HG02885 (cell line): ENCODE data around the gene SMPD4.
"Not testable (repeated sequence)": the region's sequence is repeated elsewhere in the genome, so short reads cannot be mapped to it uniquely, and the experiment has no call there.

ENCODE experiments used
- ATAC-seq: cut with Tn5 transposase; IDR thresholded peaks from one replicate; pipeline ENCODE4 v1.9.1; 2021; ENCODE audit warnings: mild to moderate bottlenecking; ENCODE audit not compliant: unreplicated experiment, poor library complexity

The SMPD4 gene

GRCh38 chr2:130160131-130160530 is 21.3 kb downstream of the SMPD4 start:
- no peak for ATAC-seq

DNA sequence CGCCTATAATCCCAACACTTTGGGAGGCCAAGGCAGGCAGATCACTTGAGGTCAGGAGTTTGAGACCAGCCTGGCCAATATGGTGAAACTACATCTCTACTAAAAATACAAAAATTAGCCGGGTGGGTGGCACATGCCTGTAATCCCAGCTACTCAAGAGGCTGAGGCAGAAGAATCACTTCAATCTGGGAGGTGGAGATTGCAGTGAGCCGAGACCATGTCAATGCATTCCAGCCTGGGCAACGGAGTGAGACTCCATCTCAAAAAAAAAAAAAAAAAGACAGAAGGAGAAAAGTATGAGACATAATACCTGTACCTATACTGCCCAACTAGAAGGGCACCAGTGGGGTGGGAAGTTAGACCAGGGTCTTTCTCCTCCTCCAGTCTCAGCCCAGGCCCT is 22.0 kb downstream of the SMPD4 start:
- ATAC-seq: not testable (repeated sequence)

- no peak for ATAC-seq
Observed at GRCh38 chr2:130158631-130159030, 22.8 kb downstream of the SMPD4 start.

DNA sequence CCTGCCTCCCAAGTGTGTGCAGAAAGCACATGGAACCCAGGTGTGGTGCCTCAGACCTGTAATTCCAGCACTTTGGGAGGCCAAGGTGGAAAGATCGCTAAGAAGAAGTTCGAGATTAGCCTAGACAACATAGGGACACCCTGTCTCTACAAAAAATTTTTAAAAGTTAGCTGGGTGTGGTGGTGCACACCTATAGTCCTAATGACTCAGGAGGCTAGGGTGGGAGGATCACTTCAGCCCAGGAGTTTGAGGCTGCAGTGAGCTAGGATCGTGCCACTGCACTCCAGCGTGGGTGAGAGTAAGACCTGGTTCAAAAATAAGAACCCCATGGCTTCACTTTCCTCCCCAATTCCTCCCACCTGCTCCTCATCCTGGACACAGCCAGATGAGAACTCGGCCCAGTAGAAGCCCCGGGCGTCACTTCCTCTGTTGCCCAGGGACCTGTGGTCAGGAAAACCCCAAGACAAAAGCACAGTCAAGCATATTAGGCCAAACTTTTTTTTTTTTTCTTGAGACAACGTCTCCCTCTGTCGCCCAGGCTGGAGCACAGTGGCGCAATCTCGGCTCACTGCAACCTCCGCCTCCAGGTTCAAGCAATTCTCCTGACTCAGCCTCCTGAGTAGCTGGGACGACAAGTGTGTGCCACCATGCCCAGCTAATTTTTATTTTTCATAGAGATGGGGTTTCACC is 23.4 kb downstream of the SMPD4 start:
- ATAC-seq: peak; percentile 85

GRCh38 chr2:130157354-130157753 is 24.0 kb downstream of the SMPD4 start:
- peak; percentile 28 for ATAC-seq

- ATAC-seq: no peak
Observed at GRCh38 chr2:130156624-130157004, 24.8 kb downstream of the SMPD4 start.

- ATAC-seq: not testable (repeated sequence)
Observed at GRCh38 chr2:130155956-130156623, 25.3 kb downstream of the SMPD4 start.

DNA sequence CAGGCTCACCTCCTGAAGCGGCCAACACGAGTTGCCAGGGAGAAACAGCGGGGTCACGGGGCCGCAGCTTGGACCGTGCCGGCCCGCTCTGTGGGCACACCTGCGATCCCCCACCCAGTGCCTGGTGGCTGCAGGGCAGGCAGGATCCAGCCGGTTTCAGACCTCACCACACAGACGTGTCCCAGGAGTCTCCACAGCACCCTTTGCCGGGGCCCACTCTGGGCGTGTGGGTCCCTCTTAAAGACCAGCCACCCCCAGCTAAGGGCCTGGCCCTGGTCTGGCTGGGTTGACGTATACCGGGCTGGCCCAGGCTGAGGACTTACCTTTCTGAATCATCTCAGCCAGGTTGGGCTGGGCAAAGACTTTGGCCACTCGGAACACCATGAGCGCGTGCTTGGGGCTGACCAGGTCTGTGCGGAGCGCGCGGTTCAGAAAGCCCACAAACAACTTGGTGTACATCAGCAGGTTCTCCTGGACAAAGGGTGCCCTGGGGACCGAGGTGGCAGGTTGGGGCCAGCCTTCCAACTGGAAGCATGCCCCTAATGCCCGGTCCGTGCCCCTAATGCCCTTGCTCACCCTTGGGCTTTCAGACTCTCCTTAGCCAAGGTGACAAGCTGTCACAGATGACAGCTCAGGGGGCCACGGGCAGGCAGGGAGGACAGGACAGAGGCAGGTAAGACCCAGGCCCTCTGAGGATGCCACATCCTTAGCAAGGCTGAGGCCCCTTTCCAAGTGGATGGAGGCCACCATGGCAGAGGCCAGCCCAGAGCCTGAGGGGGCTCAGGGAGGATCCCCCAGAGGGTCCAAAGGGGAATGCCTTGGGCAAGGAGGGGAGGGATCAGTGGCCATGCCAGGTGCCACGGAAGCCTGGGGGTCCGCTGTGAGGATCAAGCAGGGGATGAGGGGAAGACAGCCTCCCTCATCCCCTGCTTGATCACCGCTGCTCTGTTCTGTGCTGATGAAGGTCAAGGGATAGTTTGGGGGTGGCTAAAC is 26.3 kb downstream of the SMPD4 start:
- ATAC-seq: no peak

GRCh38 chr2:130154423-130154770 is 27.0 kb downstream of the SMPD4 start:
- not testable (repeated sequence) for ATAC-seq

DNA sequence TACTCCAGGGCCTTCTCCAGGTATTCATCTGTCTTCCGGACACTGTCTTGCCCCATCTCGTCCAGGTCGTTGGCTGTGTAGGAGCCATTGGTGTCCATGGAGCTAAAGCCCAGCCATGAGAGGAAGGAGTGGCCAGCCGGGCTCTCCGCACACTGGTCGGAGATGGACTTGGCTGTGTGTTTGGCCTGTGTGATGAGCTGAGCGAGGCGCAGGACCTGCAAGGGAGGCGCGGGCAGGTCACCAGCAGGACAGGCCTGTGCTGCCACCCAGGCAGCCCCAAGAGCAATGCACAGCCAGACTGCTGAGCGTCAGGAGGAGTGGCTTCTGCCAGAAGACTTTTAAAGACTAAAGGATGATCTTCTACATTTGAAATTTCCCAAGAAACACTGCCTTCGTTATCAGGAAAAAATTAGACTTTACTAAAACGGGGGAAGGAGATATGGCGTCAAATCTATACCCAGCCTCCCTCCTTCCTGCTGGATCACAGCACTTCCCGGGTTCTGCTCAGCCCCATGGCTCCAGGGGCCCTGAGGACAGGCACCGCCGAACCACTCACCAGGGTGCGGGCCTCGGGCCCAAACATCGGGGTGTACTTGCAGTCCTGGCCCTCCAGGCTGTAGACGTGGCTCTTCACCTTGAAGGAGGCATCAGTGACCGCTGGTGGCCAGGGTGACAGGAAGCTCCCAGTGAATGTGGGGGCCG is 27.5 kb downstream of the SMPD4 start:
- ATAC-seq: not testable (repeated sequence)

DNA sequence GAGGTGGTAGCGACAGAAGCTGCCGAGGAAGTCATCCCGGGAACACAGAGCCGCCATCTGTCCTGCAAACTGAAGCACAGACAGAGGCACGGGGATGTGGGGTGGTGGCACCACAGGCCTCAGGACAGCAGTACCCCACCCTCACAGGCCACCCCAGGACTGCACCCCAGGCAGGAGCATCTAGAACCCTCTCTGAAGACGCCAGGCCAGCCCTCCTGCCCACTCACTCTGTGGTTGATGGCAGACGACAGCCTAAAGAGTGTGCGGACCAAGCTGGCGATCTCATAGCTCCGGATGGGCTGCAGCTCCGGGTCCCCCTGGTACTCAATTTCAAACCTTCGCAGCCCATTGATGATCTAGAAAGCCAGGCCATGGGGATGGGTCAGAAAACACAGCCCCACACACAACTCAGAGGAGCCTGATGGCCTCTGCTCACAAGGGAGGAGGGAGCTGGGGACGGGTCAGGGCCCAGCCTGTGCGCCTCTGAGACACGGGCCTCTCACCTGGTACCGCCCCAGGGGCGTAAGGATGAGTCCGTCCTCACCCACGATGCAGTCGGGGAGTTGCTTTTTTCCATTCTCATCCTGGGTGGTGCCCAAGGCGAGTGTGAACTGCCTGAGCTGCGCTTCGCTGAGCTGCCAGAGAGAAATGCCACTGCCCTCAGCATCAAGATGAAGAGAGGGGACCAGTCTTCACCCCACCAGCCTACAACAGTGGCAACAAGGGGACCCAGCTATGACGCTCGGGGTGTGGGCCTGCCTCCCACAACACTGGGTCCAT is 28.4 kb downstream of the SMPD4 start:
- no peak for ATAC-seq

DNA sequence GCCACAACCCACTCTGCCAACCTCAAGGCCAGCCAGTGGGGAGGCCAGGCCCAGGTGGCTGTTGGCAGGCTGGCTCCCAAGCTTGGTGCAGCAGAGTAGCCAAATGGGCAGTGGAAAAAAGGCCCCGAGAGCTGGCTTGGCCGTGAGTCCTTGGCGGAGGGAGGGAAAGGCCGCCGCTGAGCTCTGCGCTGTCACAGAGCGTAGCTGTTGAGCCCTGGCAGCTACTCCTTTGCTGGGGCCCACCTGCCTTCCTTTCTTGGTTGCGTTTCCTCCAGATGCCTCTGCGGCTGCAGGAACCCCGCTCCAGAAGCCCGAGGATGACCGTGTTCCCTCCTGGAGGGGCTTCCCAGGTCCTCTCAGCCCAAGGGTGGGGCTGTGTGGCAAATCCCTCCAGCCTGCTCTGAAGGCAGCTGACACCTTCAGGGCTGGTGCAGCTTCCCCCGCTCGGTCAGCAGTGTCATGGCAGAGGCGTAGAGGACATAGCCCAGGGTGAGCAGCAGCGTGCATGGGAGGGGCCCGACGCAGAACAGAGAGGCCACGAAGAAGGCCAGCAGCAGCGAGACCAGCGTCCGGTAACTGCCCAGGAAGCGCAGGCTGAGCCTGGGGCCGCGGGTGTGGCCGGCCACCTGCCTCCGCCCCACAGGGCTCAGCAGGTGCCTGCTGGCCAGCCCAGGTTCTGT is 29.1 kb downstream of the SMPD4 start:
- ATAC-seq: not testable (repeated sequence)

- not testable (repeated sequence) for ATAC-seq
Observed at GRCh38 chr2:130151145-130151512, 30.3 kb downstream of the SMPD4 start.

DNA sequence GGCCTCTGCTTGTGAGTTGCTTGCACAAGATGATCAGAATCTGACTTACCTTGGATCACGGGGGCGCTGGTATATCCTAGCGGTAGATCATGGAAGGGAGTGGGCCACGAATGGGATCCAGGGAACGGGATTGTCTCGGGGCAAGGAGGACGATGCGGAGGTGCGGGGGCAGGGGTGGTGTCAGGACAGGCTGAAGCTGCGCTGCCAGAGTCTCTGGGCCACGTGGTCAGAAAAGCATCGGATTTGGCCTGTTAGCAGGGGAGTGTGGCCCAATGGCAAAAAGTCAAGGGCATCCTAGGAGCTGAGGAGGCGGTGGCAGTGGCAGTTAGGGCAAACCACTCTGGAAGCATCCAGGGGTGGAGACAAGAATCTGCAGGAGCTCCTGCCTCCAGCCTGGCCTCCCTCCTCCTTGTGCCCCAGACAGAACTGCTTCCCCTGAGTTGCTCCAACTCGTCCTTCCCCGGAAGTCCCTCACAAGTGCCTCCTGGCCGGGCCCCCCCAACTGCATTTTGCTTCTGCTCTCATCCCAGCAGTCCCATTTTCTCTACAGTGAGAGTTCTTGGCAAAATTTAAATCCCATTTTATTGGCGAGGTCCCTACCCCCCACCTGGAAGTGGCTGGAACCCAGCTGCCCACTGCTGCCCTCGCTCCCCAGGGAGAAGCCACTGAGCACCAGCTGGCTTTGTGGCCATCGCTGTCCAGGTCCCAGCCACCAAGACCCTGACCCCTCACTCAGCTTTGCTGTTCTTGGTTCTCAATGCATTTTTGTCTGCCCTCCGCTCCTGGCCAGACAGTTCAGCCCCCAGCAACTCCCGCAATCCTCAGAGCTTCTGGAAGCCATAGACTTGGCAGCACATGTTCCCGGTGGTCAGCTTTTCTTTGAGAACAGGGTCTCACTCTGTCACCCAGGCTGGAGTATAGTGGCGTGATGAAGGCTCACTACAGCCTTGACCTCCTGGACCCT is 30.9 kb downstream of the SMPD4 start:
- no peak for ATAC-seq

- ATAC-seq: not testable (repeated sequence)
Observed at GRCh38 chr2:130148515-130148914, 32.9 kb downstream of the SMPD4 start.

DNA sequence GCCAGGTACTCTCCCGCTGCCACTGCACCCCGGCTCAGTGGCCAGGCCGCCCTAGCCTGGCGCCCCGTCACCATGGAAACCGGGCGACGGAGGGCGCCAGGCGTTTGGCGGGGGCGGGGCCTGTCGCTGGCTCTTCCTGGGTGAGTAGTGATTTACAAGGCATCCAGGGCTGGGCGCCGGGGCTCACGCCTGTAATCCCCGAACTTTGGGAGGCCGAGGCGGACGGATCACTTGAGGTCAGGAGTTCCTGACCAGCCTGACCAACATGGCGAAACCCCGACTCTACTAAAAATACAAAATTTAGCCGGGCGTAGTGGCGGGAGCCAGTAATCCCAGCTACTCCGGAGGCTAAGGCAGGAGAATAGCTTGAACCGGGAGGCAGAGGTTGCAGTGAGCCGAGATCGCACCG is 36.4 kb downstream of the SMPD4 start, which contains the start of gene CCDC74B:
Gene CCDC74B (minus strand): TSS at position 107 of the 409 bp plus-strand sequence. CDS start 116 bp downstream, outside the sequence.
- ATAC-seq: peak; percentile 95

DNA sequence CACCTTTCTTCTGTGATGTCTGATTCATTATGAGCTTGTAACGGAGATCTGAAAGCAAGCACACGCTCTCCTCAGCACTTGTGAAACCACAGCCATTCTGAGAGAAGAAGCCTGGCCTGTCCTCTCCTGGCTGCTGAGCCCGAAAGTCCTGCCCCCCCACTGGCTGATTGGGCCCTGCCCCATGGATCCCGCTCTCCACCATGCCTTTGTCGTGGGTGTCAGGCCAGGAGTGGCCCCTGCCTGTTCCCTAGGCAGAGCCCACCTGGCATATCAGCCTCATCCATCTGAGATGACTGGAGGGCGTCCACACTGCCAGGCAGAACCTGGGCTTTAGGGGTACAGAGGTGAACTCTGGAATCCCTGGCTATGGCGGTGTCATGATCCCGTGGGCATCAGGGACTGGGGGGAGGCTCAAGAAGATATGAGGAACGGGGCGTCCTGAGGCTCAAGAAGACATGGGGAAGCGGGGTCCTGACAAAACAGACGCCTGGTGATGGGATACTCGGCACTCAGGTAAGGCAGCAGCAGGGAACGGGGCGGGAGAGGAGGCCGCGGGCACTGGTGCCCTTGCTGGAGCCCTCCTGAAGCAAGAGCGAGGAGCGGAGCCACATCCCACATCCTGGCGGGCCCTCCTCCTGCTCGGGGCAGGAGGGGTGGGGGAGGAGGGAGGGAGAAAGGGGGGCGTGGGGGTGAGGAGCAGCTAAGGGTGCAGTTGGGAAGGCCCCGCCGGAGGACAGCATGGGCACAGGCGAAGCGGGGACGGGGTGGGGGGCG is 37.9 kb downstream of the SMPD4 start:
- ATAC-seq: peak; percentile 35
